Fibroblast of lung (primary cell): Measurements from ENCODE around the gene KREMEN2. TPM values are rescaled to one million over a fixed set of nuclear protein-coding genes. Genes with fewer than 3 reads are reported as not detected.

ENCODE experiments used
- DNase-seq, 2 donors: peaks; one replicate each; pipeline versions ENCODE4 v3.0.0 to v3.0.0-alpha.2; 2010; ENCODE audit warnings: low read depth in 2 of 2
- H2AFZ ChIP-seq: 2 replicates; pipeline ENCODE4 v1.5.1; 2012; ENCODE audit warnings: low read length, control low read depth, inconsistent platforms
- H3K27ac ChIP-seq: 2 replicates; pipeline ENCODE4 v1.5.1; 2011; ENCODE audit warnings: low read length, control low read depth; ENCODE audit not compliant: insufficient read depth
- H3K27me3 ChIP-seq: 2 replicates; pipeline ENCODE4 v1.5.1; 2011; ENCODE audit warnings: mild to moderate bottlenecking, low read length; ENCODE audit not compliant: control insufficient read depth, insufficient read depth
- H3K36me3 ChIP-seq: 2 replicates; pipeline ENCODE4 v1.5.1; 2011; ENCODE audit warnings: low read length; ENCODE audit not compliant: control insufficient read depth, insufficient read depth
- H3K4me1 ChIP-seq: 2 replicates; pipeline ENCODE4 v1.5.1; 2011; ENCODE audit warnings: low read length; ENCODE audit not compliant: control insufficient read depth, insufficient read depth; ENCODE audit errors: extremely low read depth
- H3K4me2 ChIP-seq: 2 replicates; pipeline ENCODE4 v1.5.1; 2011; ENCODE audit warnings: low read length, control low read depth; ENCODE audit not compliant: insufficient read depth; ENCODE audit errors: extremely low read depth
- H3K4me3 ChIP-seq, 4 experiments: fragments of 200-600 bp in 1 of 4; sonication (generic) in 1 of 4; replicated peaks in 1 of 4; 2 replicates each; pipeline ENCODE4 v1.5.1; 2011 to 2016; ENCODE audit warnings: low read length in 4 of 4, low read depth in 3 of 4, mild to moderate bottlenecking in 3 of 4, control low read depth in 2 of 4, inconsistent platforms in 1 of 4, mixed read lengths in 1 of 4; ENCODE audit not compliant: insufficient read depth in 1 of 4; ENCODE audit errors: control extremely low read depth in 1 of 4
- H3K79me2 ChIP-seq: 2 replicates; pipeline ENCODE4 v1.5.1; 2012; ENCODE audit warnings: mild to moderate bottlenecking, low read length, inconsistent platforms; ENCODE audit not compliant: control insufficient read depth, insufficient read depth
- H3K9ac ChIP-seq: 2 replicates; pipeline ENCODE4 v1.5.1; 2011; ENCODE audit warnings: mild to moderate bottlenecking, low read length, control low read depth; ENCODE audit not compliant: insufficient read depth
- H3K9me3 ChIP-seq: 2 replicates; pipeline ENCODE4 v1.5.1; 2012; ENCODE audit warnings: low read depth, low read length; ENCODE audit not compliant: control insufficient read depth, insufficient read depth
- H4K20me1 ChIP-seq: 2 replicates; pipeline ENCODE4 v1.5.1; 2011; ENCODE audit warnings: low read length; ENCODE audit not compliant: control insufficient read depth, insufficient read depth; ENCODE audit errors: extremely low read depth
- EZH2 ChIP-seq: IDR thresholded peaks from 2 replicates; pipeline ENCODE4 v1.5.1; 2012; ENCODE audit warnings: low read length, control low read depth, mild to moderate bottlenecking; ENCODE audit errors: missing control alignments
- polyA plus RNA-seq, 2 donors: library from polyadenylated mRNA; depleted of rRNA in 1 of 2; stranded (reverse) in 1 of 2; unstranded in 1 of 2; fragments of >200 nt; gene quantifications; 2 replicates each; pipeline ENCODE4 v1.2.1, GENCODE V29; 2011 to 2012; ENCODE audit warnings: missing spikeins in 1 of 2
- total RNA-seq: library from RNA; depleted of rRNA; stranded (reverse); fragments of >200 nt; gene quantifications from 2 replicates; pipeline ENCODE4 v1.2.1, GENCODE V29; 2014
- TF ChIP-seq, protein P1 (sequence below), 2 donors: IDR thresholded peaks in 1 of 2; conservative IDR thresholded peaks in 1 of 2; 1 replicate in 1 of 2; 2 replicates in 1 of 2; pipeline ENCODE4 v1.5.1; 2011 to 2012; ENCODE audit warnings: low read length in 2 of 2, control low read depth in 1 of 2, inconsistent platforms in 1 of 2, low read depth in 1 of 2, mild to moderate bottlenecking in 1 of 2

Gene KREMEN2
- total and polyA plus RNA-seq, 2 donors (not counting 1 experiment from before 2014, with no cell fraction given): not detected

DNA sequence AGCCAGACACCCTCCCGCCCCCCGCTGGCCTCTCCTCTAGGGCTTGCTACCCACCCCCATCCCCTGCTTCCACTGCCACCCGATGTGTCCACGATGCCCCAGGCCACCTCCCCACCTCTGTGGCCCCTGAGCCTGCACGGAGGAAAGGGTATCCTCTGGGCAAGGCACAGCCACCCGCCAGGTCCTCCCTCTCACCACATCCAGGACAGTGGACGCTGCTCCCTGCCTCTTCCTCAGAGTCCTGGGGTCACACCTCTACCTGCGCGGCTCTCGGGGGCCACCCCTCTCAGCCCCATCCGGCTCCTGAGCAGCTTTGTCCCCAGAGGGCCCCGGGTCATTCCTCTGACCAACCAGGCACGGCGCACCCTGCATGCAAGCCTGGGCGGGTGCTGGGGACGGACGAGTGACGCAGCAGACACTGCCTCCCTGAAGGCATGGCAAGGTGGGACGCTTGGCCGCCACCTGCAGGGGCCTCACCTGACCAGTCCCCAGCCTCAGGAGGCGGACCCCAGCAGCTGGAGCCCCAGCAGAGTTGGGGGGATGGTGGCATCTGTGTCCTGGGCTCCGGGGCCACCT lies 27.6 kb upstream of the KREMEN2 start:
- Histone ChIP-seq H3K4me3 (no peak overlapping the region), H3K4me1 (no peaks in the 10 kb centered on the region), H3K79me2 (no peaks in the 10 kb centered on the region), H3K4me2 (no peak overlapping the region), H2AFZ (no peak overlapping the region), H4K20me1 (no peaks in the 10 kb centered on the region), H3K9ac (no peak overlapping the region), H3K27ac (no peak overlapping the region), H3K27me3 (no peaks in the 10 kb centered on the region), H3K36me3 (peaks cover 28% of the 10 kb centered on the region), H3K9me3 (no peaks in the 10 kb centered on the region)
- TF ChIP-seq EZH2: no peak
- TF ChIP-seq, protein P1, sequence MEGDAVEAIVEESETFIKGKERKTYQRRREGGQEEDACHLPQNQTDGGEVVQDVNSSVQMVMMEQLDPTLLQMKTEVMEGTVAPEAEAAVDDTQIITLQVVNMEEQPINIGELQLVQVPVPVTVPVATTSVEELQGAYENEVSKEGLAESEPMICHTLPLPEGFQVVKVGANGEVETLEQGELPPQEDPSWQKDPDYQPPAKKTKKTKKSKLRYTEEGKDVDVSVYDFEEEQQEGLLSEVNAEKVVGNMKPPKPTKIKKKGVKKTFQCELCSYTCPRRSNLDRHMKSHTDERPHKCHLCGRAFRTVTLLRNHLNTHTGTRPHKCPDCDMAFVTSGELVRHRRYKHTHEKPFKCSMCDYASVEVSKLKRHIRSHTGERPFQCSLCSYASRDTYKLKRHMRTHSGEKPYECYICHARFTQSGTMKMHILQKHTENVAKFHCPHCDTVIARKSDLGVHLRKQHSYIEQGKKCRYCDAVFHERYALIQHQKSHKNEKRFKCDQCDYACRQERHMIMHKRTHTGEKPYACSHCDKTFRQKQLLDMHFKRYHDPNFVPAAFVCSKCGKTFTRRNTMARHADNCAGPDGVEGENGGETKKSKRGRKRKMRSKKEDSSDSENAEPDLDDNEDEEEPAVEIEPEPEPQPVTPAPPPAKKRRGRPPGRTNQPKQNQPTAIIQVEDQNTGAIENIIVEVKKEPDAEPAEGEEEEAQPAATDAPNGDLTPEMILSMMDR (conservative IDR thresholded peaks at IDR 0.05 in 1 of 2, IDR thresholded peaks at IDR 0.05 in 1 of 2; ENCODE audit: low read depth in 1 of 2, low read length in 2 of 2): no peak
- DNase-seq: no peak

DNA sequence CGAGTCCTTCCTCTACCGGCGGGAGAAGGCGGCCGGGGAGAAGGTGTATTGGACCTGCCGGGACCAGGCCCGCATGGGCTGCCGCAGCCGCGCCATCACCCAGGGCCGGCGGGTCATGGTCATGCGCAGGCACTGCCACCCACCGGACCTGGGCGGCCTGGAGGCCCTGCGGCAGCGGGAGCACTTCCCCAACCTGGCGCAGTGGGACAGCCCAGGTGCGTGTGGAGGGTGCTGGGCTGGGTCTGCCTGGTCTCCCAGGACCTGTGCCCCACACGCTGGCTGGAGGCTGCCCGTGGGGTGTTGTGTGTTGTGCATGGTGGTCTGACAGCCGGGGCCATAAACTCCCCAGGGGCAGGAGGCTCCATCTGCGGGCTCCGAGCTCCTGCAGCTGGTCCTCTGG lies 26.9 kb upstream of the KREMEN2 start:
- TF ChIP-seq, protein P1 (conservative IDR thresholded peaks at IDR 0.05 in 1 of 2, IDR thresholded peaks at IDR 0.05 in 1 of 2; ENCODE audit: low read depth in 1 of 2, low read length in 2 of 2): no peak
- TF ChIP-seq EZH2: no peak
- Histone ChIP-seq H2AFZ (no peak overlapping the region), H4K20me1 (no peaks in the 10 kb centered on the region), H3K79me2 (no peaks in the 10 kb centered on the region), H3K4me1 (no peaks in the 10 kb centered on the region), H3K4me2 (no peak overlapping the region), H3K27me3 (no peaks in the 10 kb centered on the region), H3K9me3 (no peaks in the 10 kb centered on the region), H3K36me3 (peaks cover 29% of the 10 kb centered on the region), H3K27ac (no peak overlapping the region), H3K4me3 (no peak overlapping the region), H3K9ac (no peak overlapping the region)
- DNase-seq: no peak

DNA sequence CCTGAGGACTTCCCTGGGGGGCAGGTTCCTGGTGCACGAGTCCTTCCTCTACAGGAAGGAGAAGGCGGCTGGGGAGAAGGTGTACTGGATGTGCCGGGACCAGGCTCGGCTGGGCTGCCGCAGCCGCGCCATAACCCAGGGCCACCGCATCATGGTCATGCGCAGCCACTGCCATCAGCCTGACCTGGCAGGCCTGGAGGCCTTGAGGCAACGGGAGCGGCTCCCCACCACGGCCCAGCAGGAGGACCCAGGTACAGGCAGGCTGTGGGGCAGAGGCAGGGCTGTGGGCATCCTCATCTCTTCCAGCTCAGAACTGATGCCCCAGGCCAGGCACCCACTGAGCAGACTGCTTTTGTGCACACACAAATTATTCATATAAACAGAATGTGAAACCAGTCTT lies 25.9 kb upstream of the KREMEN2 start:
- Histone ChIP-seq H3K27ac (no peak overlapping the region), H4K20me1 (no peaks in the 10 kb centered on the region), H3K4me2 (no peak overlapping the region), H3K4me3 (no peak overlapping the region), H3K27me3 (no peaks in the 10 kb centered on the region), H2AFZ (no peak overlapping the region), H3K4me1 (no peaks in the 10 kb centered on the region), H3K9me3 (no peaks in the 10 kb centered on the region), H3K36me3 (peaks cover 31% of the 10 kb centered on the region), H3K79me2 (no peaks in the 10 kb centered on the region), H3K9ac (no peak overlapping the region)
- TF ChIP-seq, protein P1 (conservative IDR thresholded peaks at IDR 0.05 in 1 of 2, IDR thresholded peaks at IDR 0.05 in 1 of 2; ENCODE audit: low read depth in 1 of 2, low read length in 2 of 2): no peak
- no peak for TF ChIP-seq EZH2
- no peak for DNase-seq
